GM12892 (cell line): Measurements from ENCODE around the gene SLC41A1.

Source experiments
- POLR2A ChIP-seq: IDR thresholded peaks from 2 replicates; pipeline ENCODE4 v1.6.1; 2011; ENCODE audit warnings: low read depth, low read length, control low read depth
- POLR2AphosphoS5 ChIP-seq: IDR thresholded peaks from 2 replicates; pipeline ENCODE4 v1.6.1; 2011; ENCODE audit warnings: low read depth, low read length, control low read depth
- TAF1 ChIP-seq: IDR thresholded peaks from 2 replicates; pipeline ENCODE4 v1.6.1; 2011; ENCODE audit warnings: low read depth, mild to moderate bottlenecking, control low read depth, low read length, borderline replicate concordance

DNA sequence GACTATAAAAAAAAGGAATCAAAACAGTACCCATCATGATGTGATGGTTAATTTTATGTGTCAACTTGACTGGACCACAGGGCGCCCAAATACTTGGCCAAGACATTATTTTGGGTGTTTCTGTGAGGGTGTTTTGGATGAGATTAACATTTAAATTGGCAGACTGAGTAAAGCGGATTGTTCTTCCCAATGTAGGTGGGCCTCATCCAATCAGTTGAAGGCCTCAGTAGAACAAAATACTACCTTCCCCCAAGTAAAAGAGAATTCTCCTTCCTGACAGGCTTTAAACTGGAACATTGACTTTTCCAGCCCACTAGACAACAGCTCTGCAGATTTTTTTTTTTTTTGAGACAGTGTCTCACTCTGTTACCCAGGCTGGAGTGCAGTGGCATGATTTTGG, 48.4 kb downstream of the SLC41A1 start:
- no peak for TF ChIP-seq POLR2AphosphoS5
- no peak for TF ChIP-seq TAF1
- TF ChIP-seq POLR2A = no peak
